ENCODE results near the gene RSPRY1. TPM values are rescaled to one million over a fixed set of nuclear protein-coding genes. Genes with fewer than 3 reads are reported as not detected.

Gene RSPRY1
- total RNA-seq, 1 donor from 2014 or later = 76.8 TPM

GRCh38 chr16:57258226-57258909 is 72.2 kb downstream of the RSPRY1 start:
- Mint-ChIP-seq H3K27me3 (ENCODE audit: low read depth, unreplicated experiment) (no peaks in the 10 kb centered on the region), H3K4me1 (ENCODE audit: low read depth, unreplicated experiment) (peaks cover 8% of the 10 kb centered on the region), H3K9me3 (ENCODE audit: unreplicated experiment) (no peaks in the 10 kb centered on the region), H3K27ac (ENCODE audit: unreplicated experiment) (no peak overlapping the region), H3K36me3 (ENCODE audit: low read depth, unreplicated experiment) (peaks cover 9% of the 10 kb centered on the region), H3K4me3 (ENCODE audit: unreplicated experiment) (no peak overlapping the region)
- FAIRE-seq = no peak
- Histone ChIP-seq H3K27ac (ENCODE audit: low read depth, low read length) (no peak overlapping the region), H3K4me2 (ENCODE audit: low read length) (no peak overlapping the region), H3K79me2 (ENCODE audit: insufficient read depth, low read length) (no peaks in the 10 kb centered on the region), H3K27me3 (ENCODE audit: insufficient read depth, low read length) (no peaks in the 10 kb centered on the region), H4K20me1 (ENCODE audit: insufficient read depth, low read length) (no peaks in the 10 kb centered on the region), H3K4me3 (ENCODE audit: insufficient read depth, low read depth, low read length) (no peak overlapping the region), H3K9ac (ENCODE audit: low read length) (no peak overlapping the region), H3K9me3 (ENCODE audit: insufficient read depth, low read depth, low read length) (no peaks in the 10 kb centered on the region), H3K4me1 (ENCODE audit: insufficient read depth, low read length) (peaks cover 9% of the 10 kb centered on the region), H2AFZ (ENCODE audit: low read depth, low read length) (no peak overlapping the region), H3K36me3 (ENCODE audit: insufficient read depth, low read length) (peaks cover 3% of the 10 kb centered on the region)
- no peak for DNase-seq (ENCODE audit: low read depth)
- TF ChIP-seq EZH2 (IDR thresholded peaks at IDR 0.05; ENCODE audit: insufficient read depth, low read length) (no peak), CTCF (IDR thresholded peaks at IDR 0.05; ENCODE audit: insufficient read depth, low read depth, low read length) (no peak)

GRCh38 chr16:57258910-57259475 is 72.9 kb downstream of the RSPRY1 start:
- no peak for DNase-seq (ENCODE audit: low read depth)
- no peak for FAIRE-seq
- Mint-ChIP-seq H3K9me3 (ENCODE audit: unreplicated experiment) (no peaks in the 10 kb centered on the region), H3K4me3 (ENCODE audit: unreplicated experiment) (no peak overlapping the region), H3K4me1 (ENCODE audit: low read depth, unreplicated experiment) (peaks cover 8% of the 10 kb centered on the region), H3K36me3 (ENCODE audit: low read depth, unreplicated experiment) (peaks cover 9% of the 10 kb centered on the region), H3K27me3 (ENCODE audit: low read depth, unreplicated experiment) (no peaks in the 10 kb centered on the region), H3K27ac (ENCODE audit: unreplicated experiment) (no peak overlapping the region)
- H3K4me2 ChIP-seq (ENCODE audit: low read length) = no peak overlapping the region
- H3K36me3 ChIP-seq (ENCODE audit: insufficient read depth, low read length) = peaks cover 3% of the 10 kb centered on the region
- no peak overlapping the region for H3K4me3 ChIP-seq (ENCODE audit: insufficient read depth, low read depth, low read length)
- H4K20me1 ChIP-seq (ENCODE audit: insufficient read depth, low read length) = no peaks in the 10 kb centered on the region
- no peak overlapping the region for H3K27ac ChIP-seq (ENCODE audit: low read depth, low read length)
- no peak overlapping the region for H2AFZ ChIP-seq (ENCODE audit: low read depth, low read length)
- no peaks in the 10 kb centered on the region for H3K9me3 ChIP-seq (ENCODE audit: insufficient read depth, low read depth, low read length)
- H3K9ac ChIP-seq (ENCODE audit: low read length) = no peak overlapping the region
- no peak for TF ChIP-seq CTCF (IDR thresholded peaks at IDR 0.05; ENCODE audit: insufficient read depth, low read depth, low read length)
- TF ChIP-seq EZH2 (IDR thresholded peaks at IDR 0.05; ENCODE audit: insufficient read depth, low read length) = no peak
- peaks cover 9% of the 10 kb centered on the region for H3K4me1 ChIP-seq (ENCODE audit: insufficient read depth, low read length)
- H3K27me3 ChIP-seq (ENCODE audit: insufficient read depth, low read length) = no peaks in the 10 kb centered on the region
- H3K79me2 ChIP-seq (ENCODE audit: insufficient read depth, low read length) = no peaks in the 10 kb centered on the region
